Fibroblast of skin of left biceps (primary cell): Measurements from ENCODE around the gene GPR34.

Source experiments
- DNase-seq, 2 experiments: peaks; one replicate each; pipeline ENCODE4 v3.0.0-alpha.2; 2013; ENCODE audit warnings: low read depth in 2 of 2

GPR34 gene

GRCh38 chrX:41734530-41734929 is 45.8 kb downstream of the GPR34 start:
- DNase-seq: no peak

GRCh38 chrX:41737065-41737464 is 48.3 kb downstream of the GPR34 start:
- no peak for DNase-seq

- no peak for DNase-seq
Measured at GRCh38 chrX:41739871-41740270, 51.1 kb downstream of the GPR34 start.
